Transverse colon (tissue), 4 donors: Measurements from ENCODE around the gene ACE. TPM values are rescaled to one million over a fixed set of nuclear protein-coding genes. Genes with fewer than 3 reads are reported as not detected.
A peak's percentile ranks its signal among the peaks of the same experiment; 100 is the strongest.

Source experiments
- DNase-seq: peaks from one replicate; pipeline ENCODE4 v3.0.0-alpha.2; 2019
- H3K27ac ChIP-seq, 4 donors: fragments of 200-600 bp; sonication (generic); 2 replicates each; pipeline ENCODE4 v1.5.1; 2016 to 2018; ENCODE audit warnings: inconsistent platforms in 4 of 4
- H3K27me3 ChIP-seq: fragments of 200-600 bp; sonication (generic); 2 replicates; pipeline ENCODE4 v1.5.1; 2017; ENCODE audit warnings: inconsistent platforms
- H3K36me3 ChIP-seq, 4 donors: fragments of 200-600 bp; sonication (generic); 2 replicates each; pipeline ENCODE4 v1.5.1; 2017 to 2019; ENCODE audit warnings: inconsistent platforms in 4 of 4
- H3K4me1 ChIP-seq, 4 donors: fragments of 200-600 bp; sonication (generic); 2 replicates each; pipeline ENCODE4 v1.5.1; 2017 to 2020; ENCODE audit warnings: inconsistent platforms in 4 of 4
- H3K4me3 ChIP-seq, 4 donors: fragments of 200-600 bp; sonication (generic); 1 replicate in 1 of 4; 2 replicates in 3 of 4; pipeline versions ENCODE4 v1.5.1 to v1.6.1; 2017 to 2019; ENCODE audit warnings: inconsistent platforms in 4 of 4
- H3K9me3 ChIP-seq, 2 donors: fragments of 200-600 bp; sonication (generic); 2 replicates each; pipeline ENCODE4 v1.5.1; 2017 to 2019; ENCODE audit warnings: inconsistent platforms in 2 of 2
- EP300 ChIP-seq: sonication (generic); formaldehyde crosslinking; IDR thresholded peaks from one replicate; pipeline ENCODE4 v1.6.1; 2017; ENCODE audit warnings: antibody characterized with exemption, low read depth
- POLR2A ChIP-seq: fragments of 450-650 bp; IDR thresholded peaks from one replicate; pipeline ENCODE4 v1.6.1; 2016; ENCODE audit warnings: antibody characterized with exemption, mild to moderate bottlenecking, moderate library complexity
- POLR2AphosphoS5 ChIP-seq, 3 donors: sonication (generic); formaldehyde crosslinking; IDR thresholded peaks; one replicate each; pipeline ENCODE4 v1.6.1; 2016; ENCODE audit warnings: antibody characterized with exemption in 3 of 3
- WGBS, 2 donors: methylation state at CpG; one replicate each; pipeline ENCODE4 v1.1.5; 2018; ENCODE audit warnings: low coverage in 1 of 2; 5-methylcytosine and 5-hydroxymethylcytosine counted together
- in situ Hi-C, 4 donors: fragments of 200-750 bp; cut with MboI; loops; one replicate each; pipeline versions ENCODE4 v1.15.0 to v1.15.1; 2017; ENCODE audit warnings: low sequenced_read_pairs in 3 of 4, low pct_ligation_motif_present in 1 of 4, low pct_unique_long_range_greater_than_20kb in 1 of 4
- intact Hi-C: fragments of 100-400 bp; cut with DNase I; formaldehyde crosslinking; loops from one replicate; pipeline ENCODE4 v1.15.1; 2023; ENCODE audit warnings: low total_unique reads
- total RNA-seq, 4 donors: library from RNA; depleted of rRNA; stranded (reverse); fragments of >200 nt; gene quantifications; one replicate each; pipeline ENCODE4 v1.1.0, GENCODE V29; 2016
- TF ChIP-seq, protein P1 (sequence below), 5 experiments: fragments of 200-600 bp in 3 of 5; fragments of 450-650 bp in 2 of 5; sonication (generic) in 3 of 5; IDR thresholded peaks; 1 replicate in 2 of 5; 2 replicates in 3 of 5; pipeline ENCODE4 v1.5.1; 2016 to 2017; ENCODE audit warnings: antibody characterized with exemption in 5 of 5, inconsistent platforms in 3 of 5, mild to moderate bottlenecking in 2 of 5, moderate library complexity in 1 of 5

Gene ACE
- total RNA-seq, 4 donors from 2014 or later = 6.0 to 56.7 (median 28.0) TPM

DNA sequence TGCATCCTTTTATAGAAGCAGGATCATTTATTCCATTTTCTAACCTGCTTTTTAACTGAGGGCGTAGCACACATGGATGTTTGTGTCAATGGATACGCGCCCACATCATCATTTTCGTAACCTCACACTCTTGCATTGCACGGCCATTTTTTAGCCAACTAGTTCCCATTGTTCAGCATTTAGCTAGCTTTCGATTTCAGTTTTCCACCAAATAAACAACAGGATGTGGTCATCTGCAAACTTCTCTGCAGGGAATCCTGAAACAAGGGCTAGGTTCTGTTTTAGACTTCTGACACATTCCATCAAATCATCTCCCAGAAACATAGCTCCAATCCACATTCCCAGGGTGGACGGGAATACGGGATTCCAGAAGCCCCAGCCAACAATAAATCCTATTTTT, 37.2 kb upstream of the ACE start:
- in situ Hi-C loops = no loop called here
- Histone ChIP-seq H3K4me3 (no peak overlapping the region), H3K36me3 (no peaks in the 10 kb centered on the region), H3K27ac (peak overlapping the region; percentile 35 to 61 (median 52)), H3K9me3 (no peaks in the 10 kb centered on the region), H3K27me3 (no peaks in the 10 kb centered on the region), H3K4me1 (peaks cover 2 to 40% (median 26%) of the 10 kb centered on the region in 4 donors)
- DNase-seq = no peak
- 58 to 79% methylated on average over 7 to 8 of the region's 8 CpGs for WGBS, 2 donors
- intact Hi-C loops = loop anchor here (10.0 kb wide), 1 partner anchor 95 kb away; no protein-coding TSS in a partner anchor
- TF ChIP-seq POLR2A (no peak), EP300 (no peak), POLR2AphosphoS5 (IDR thresholded peaks at IDR 0.05) (no peak)

- intact Hi-C loops (loop anchor here (10.0 kb wide), 1 partner anchor 95 kb away; no protein-coding TSS in a partner anchor), in situ Hi-C loops (no loop called here)
- Histone ChIP-seq H3K27ac (peak overlapping the region; percentile 32 to 61 (median 52)), H3K27me3 (no peaks in the 10 kb centered on the region), H3K9me3 (no peaks in the 10 kb centered on the region), H3K36me3 (no peaks in the 10 kb centered on the region), H3K4me1 (peaks cover 0 to 40% (median 26%) of the 10 kb centered on the region in 4 donors), H3K4me3 (no peak overlapping the region)
- peak; percentile 23 for DNase-seq
- TF ChIP-seq EP300 (no peak), POLR2AphosphoS5 (IDR thresholded peaks at IDR 0.05) (no peak), POLR2A (no peak)
- TF ChIP-seq, protein P1, sequence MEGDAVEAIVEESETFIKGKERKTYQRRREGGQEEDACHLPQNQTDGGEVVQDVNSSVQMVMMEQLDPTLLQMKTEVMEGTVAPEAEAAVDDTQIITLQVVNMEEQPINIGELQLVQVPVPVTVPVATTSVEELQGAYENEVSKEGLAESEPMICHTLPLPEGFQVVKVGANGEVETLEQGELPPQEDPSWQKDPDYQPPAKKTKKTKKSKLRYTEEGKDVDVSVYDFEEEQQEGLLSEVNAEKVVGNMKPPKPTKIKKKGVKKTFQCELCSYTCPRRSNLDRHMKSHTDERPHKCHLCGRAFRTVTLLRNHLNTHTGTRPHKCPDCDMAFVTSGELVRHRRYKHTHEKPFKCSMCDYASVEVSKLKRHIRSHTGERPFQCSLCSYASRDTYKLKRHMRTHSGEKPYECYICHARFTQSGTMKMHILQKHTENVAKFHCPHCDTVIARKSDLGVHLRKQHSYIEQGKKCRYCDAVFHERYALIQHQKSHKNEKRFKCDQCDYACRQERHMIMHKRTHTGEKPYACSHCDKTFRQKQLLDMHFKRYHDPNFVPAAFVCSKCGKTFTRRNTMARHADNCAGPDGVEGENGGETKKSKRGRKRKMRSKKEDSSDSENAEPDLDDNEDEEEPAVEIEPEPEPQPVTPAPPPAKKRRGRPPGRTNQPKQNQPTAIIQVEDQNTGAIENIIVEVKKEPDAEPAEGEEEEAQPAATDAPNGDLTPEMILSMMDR (IDR thresholded peaks at IDR 0.05) = no peak
- WGBS, 2 donors = 76 to 87% methylated on average over 6 to 22 of the region's 22 CpGs
These were observed 36.6 kb upstream of the ACE start for GRCh38 chr17:63440127-63440769.

- Histone ChIP-seq H3K36me3 (no peaks in the 10 kb centered on the region), H3K4me1 (peaks cover 0 to 40% (median 26%) of the 10 kb centered on the region in 4 donors), H3K4me3 (no peak overlapping the region), H3K9me3 (no peaks in the 10 kb centered on the region), H3K27me3 (no peaks in the 10 kb centered on the region), H3K27ac (peak overlapping the region in 3 of 4 donors; percentile 48 to 61 (median 55))
- 83% methylated on average over 16 of the region's 16 CpGs; no CpG with 5 or more reads in 1 of the 2 donors for WGBS, 2 donors
- TF ChIP-seq POLR2A = no peak
- TF ChIP-seq EP300 = no peak
- no peak for TF ChIP-seq POLR2AphosphoS5 (IDR thresholded peaks at IDR 0.05)
- TF ChIP-seq, protein P1 (IDR thresholded peaks at IDR 0.05) = no peak
- intact Hi-C loops (loop anchor here (10.0 kb wide), 1 partner anchor 94 kb away; no protein-coding TSS in a partner anchor), in situ Hi-C loops (no loop called here)
- no peak for DNase-seq
These were observed 36.0 kb upstream of the ACE start for GRCh38 chr17:63440770-63441335.

GRCh38 chr17:63441654-63442053, 35.2 kb upstream of the ACE start:
- WGBS, 2 donors = 88 to 92% methylated on average over 2 to 12 of the region's 13 CpGs
- Histone ChIP-seq H3K4me3 (no peak overlapping the region), H3K36me3 (no peaks in the 10 kb centered on the region), H3K9me3 (no peaks in the 10 kb centered on the region), H3K4me1 (peaks cover 0 to 36% (median 24%) of the 10 kb centered on the region in 4 donors), H3K27ac (no peak overlapping the region), H3K27me3 (no peaks in the 10 kb centered on the region)
- in situ Hi-C loops (no loop called here), intact Hi-C loops (loop anchor here (10.0 kb wide), 1 partner anchor 93 kb away; no protein-coding TSS in a partner anchor)
- TF ChIP-seq EP300 (no peak), POLR2A (no peak), POLR2AphosphoS5 (IDR thresholded peaks at IDR 0.05) (no peak)
- TF ChIP-seq, protein P1 (IDR thresholded peaks at IDR 0.05) = no peak
- DNase-seq = no peak
